ENCODE data around the gene CKLF.

DNA sequence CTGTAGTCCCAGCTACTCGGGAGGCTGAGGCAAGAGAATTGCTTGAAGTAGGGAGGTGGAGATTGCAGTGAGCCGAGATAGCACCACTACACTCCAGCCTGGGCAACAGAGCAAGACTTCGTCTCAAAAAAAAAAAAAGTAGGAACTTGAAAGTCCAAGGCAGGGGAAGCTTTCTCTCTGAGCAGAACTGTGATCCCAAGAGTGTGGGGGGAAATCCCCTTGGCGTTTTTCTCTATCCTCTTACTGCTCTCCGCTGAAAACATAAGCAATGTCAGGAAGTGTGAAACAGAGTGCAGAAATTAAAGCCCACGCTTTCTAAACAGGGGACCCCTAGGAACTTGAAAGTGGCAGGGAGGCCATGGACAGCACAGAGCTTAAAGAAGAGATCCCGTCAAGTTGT is 42.4 kb downstream of the CKLF start:
- TF ChIP-seq TAF1 (IDR thresholded peaks at IDR 0.05; ENCODE audit: borderline replicate concordance, low read depth, low read length) (no peak), POLR2AphosphoS5 (IDR thresholded peaks at IDR 0.05; ENCODE audit: low read depth, low read length) (no peak), POLR2A (IDR thresholded peaks at IDR 0.05; ENCODE audit: low read depth, low read length) (no peak)
